Adrenal gland (tissue), 12 donors: ENCODE measurements around the gene ZNF740. TPM values are rescaled to one million over a fixed set of nuclear protein-coding genes. Genes with fewer than 3 reads are reported as not detected.

Experiments
- DNase-seq, 7 donors: peaks; one replicate each; pipeline ENCODE4 v3.0.0-alpha.2; 2019 to 2020
- H3K27ac ChIP-seq, 5 donors: fragments of 200-600 bp; sonication (generic) in 4 of 5; 1 replicate in 3 of 5; 2 replicates in 2 of 5; pipeline versions ENCODE4 v1.5.1 to v1.8.0; 2016 to 2020; ENCODE audit warnings: mild to moderate bottlenecking in 1 of 5
- H3K27me3 ChIP-seq: fragments of 200-600 bp; 2 replicates; pipeline ENCODE4 v1.8.0; 2021
- H3K36me3 ChIP-seq, 2 donors: fragments of 200-600 bp; replicated peaks in 1 of 2; 1 replicate in 1 of 2; 2 replicates in 1 of 2; pipeline versions ENCODE4 v1.5.1 to v1.8.0; 2018 to 2022
- H3K4me1 ChIP-seq, 2 donors: fragments of 200-600 bp; replicated peaks in 1 of 2; 1 replicate in 1 of 2; 2 replicates in 1 of 2; pipeline versions ENCODE4 v1.5.1 to v1.8.0; 2018 to 2021
- H3K4me3 ChIP-seq, 4 donors: fragments of 200-600 bp; sonication (generic) in 3 of 4; one replicate each; pipeline ENCODE4 v1.5.1; 2016 to 2018
- H3K9me3 ChIP-seq, 3 donors: fragments of 200-600 bp; sonication (generic) in 1 of 3; replicated peaks in 1 of 3; 1 replicate in 2 of 3; 2 replicates in 1 of 3; pipeline versions ENCODE4 v1.5.1 to v1.8.0; 2016 to 2021
- CTCF ChIP-seq, 6 experiments: fragments of 450-650 bp in 4 of 6; fragments of 200-600 bp in 2 of 6; sonication (generic) in 1 of 6; IDR thresholded peaks; 1 replicate in 5 of 6; 2 replicates in 1 of 6; pipeline versions ENCODE4 v1.5.1 to v1.8.0; 2016 to 2021; ENCODE audit warnings: antibody characterized with exemption in 6 of 6, mild to moderate bottlenecking in 2 of 6, moderate library complexity in 1 of 6
- POLR2A ChIP-seq, 2 donors: fragments of 450-650 bp; IDR thresholded peaks; one replicate each; pipeline ENCODE4 v1.6.1; 2017; ENCODE audit warnings: antibody characterized with exemption in 2 of 2, mild to moderate bottlenecking in 2 of 2, moderate library complexity in 1 of 2
- WGBS, 4 donors: extraction: QIAGEN DNeasy Blood & Tissue Kit in 2 of 4; methylation state at CpG; one replicate each; pipeline versions ENCODE4 v1.1.5 to v1.1.7; 2013 to 2017; 5-methylcytosine and 5-hydroxymethylcytosine counted together
- intact Hi-C, 2 donors: fragments of 100-400 bp; cut with DNase I; formaldehyde crosslinking; loops; one replicate each; pipeline versions ENCODE4 v1.14.1 to v1.15.0; 2022 to 2023
- polyA plus RNA-seq, 3 donors: library from polyadenylated mRNA; stranded (reverse); fragments of 200-250 nt in 2 of 3; fragments of 350-450 nt in 1 of 3; fragmentation: Illumina TruSeq in 1 of 3; extraction: RNeasy Lipid Tissue Mini Kit (QIAGEN cat#74804) in 1 of 3; gene quantifications; one replicate each; pipeline ENCODE4 v1.2.3, GENCODE V29; 2013 to 2014
- total RNA-seq, 9 donors: library from RNA; depleted of rRNA in 4 of 9; stranded (reverse); fragments of >200 nt in 4 of 9; fragments of 120-200 nt in 1 of 9; fragmentation: NEBNext Ultra II Directional in 1 of 9; extraction: Animal tissue kit (Norgen Biotek cat#: 25700) in 1 of 9; gene quantifications; one replicate each; pipeline versions ENCODE4 v1.1.0 to v1.2.4, GENCODE V29; 2013 to 2023
- donor health status: healthy with polysubstance abuse.
- donor health status: Bipolar disorder and iron deficiency.
- donor health status: DM: yes; HTN: yes; CAD: no.
- donor health status: DM: no; HTN: no; CAD: no.
- donor health status: DM: no; HTN: no; CAD: no.
- donor health status: DM: yes; HTN: yes; CAD: no.

ZNF740 gene
- total and polyA plus RNA-seq, 12 donors, result 6.6 to 61.0 (median 14.0) TPM

- Histone ChIP-seq H3K27ac (no peak overlapping the region), H3K27me3 (no peaks in the 10 kb centered on the region), H3K4me3 (no peak overlapping the region), H3K36me3 (peaks cover 0 to 31% of the 10 kb centered on the region in 2 donors), H3K9me3 (no peaks in the 10 kb centered on the region), H3K4me1 (peaks cover 0 to 21% of the 10 kb centered on the region in 2 donors)
- TF ChIP-seq POLR2A (IDR thresholded peaks at IDR 0.05) (no peak), CTCF (IDR thresholded peaks at IDR 0.05) (no peak)
- no peak for DNase-seq
- intact Hi-C loops, result no loop called here
- WGBS, 4 donors, result 46 to 69% (median 52%) methylated on average over 7 of the region's 7 CpGs
Observed at GRCh38 chr12:53208877-53209463, 28.4 kb downstream of the ZNF740 start.

GRCh38 chr12:53210843-53211242, 30.3 kb downstream of the ZNF740 start:
- Histone ChIP-seq H3K4me1 (peaks cover 0 to 24% of the 10 kb centered on the region in 2 donors), H3K27me3 (no peaks in the 10 kb centered on the region), H3K27ac (no peak overlapping the region), H3K36me3 (peaks cover 0 to 36% of the 10 kb centered on the region in 2 donors), H3K4me3 (no peak overlapping the region), H3K9me3 (no peaks in the 10 kb centered on the region)
- intact Hi-C loops, result loop anchor here (5.0 to 10.0 kb wide), 4 partner anchors 41 to 214 kb away; partner anchors contain the start of gene AMHR2 (in 1 of the 2)
- WGBS, 4 donors, result 74 to 82% (median 79%) methylated on average over 4 of the region's 4 CpGs
- TF ChIP-seq POLR2A (IDR thresholded peaks at IDR 0.05) (no peak), CTCF (IDR thresholded peaks at IDR 0.05) (no peak)
- DNase-seq, result no peak

- TF ChIP-seq POLR2A (IDR thresholded peaks at IDR 0.05) (no peak), CTCF (IDR thresholded peaks at IDR 0.05) (peak in 4 of 6 experiments; percentile 7 to 15 (median 12))
- H3K36me3 ChIP-seq, result peaks cover 0 to 36% of the 10 kb centered on the region in 2 donors
Observed at GRCh38 chr12:53211476-53212381, 31.2 kb downstream of the ZNF740 start.

GRCh38 chr12:53212931-53213330, 32.4 kb downstream of the ZNF740 start:
- H3K36me3 ChIP-seq, result peaks cover 0 to 36% of the 10 kb centered on the region in 2 donors
- WGBS, 4 donors, result 25 to 42% (median 36%) methylated on average over 12 of the region's 12 CpGs
- H3K4me1 ChIP-seq, result peaks cover 11 to 35% of the 10 kb centered on the region in 2 donors
- TF ChIP-seq CTCF (IDR thresholded peaks at IDR 0.05) (no peak), POLR2A (IDR thresholded peaks at IDR 0.05) (no peak)
- H3K27ac ChIP-seq, result no peak overlapping the region
- no peaks in the 10 kb centered on the region for H3K9me3 ChIP-seq
- H3K4me3 ChIP-seq, result no peak overlapping the region
- intact Hi-C loops, result loop anchor here (2.0 to 10.0 kb wide), 5 partner anchors 38 to 212 kb away; partner anchors contain the start of gene AMHR2 (in 1 of the 2)
- DNase-seq, result no peak
- H3K27me3 ChIP-seq, result no peaks in the 10 kb centered on the region

More at GRCh38 chr12:53211476-53212381, 31.2 kb downstream of the ZNF740 start:
- no peak overlapping the region for H3K4me3 ChIP-seq
- 83 to 88% (median 85%) methylated on average over 10 to 13 of the region's 13 CpGs for WGBS, 4 donors
- H3K27ac ChIP-seq, result no peak overlapping the region
- intact Hi-C loops, result loop anchor here (2.0 to 10.0 kb wide), 5 partner anchors 39 to 213 kb away; partner anchors contain the start of gene AMHR2 (in 1 of the 2)
- no peaks in the 10 kb centered on the region for H3K9me3 ChIP-seq
- no peaks in the 10 kb centered on the region for H3K27me3 ChIP-seq
- DNase-seq, result no peak
- H3K4me1 ChIP-seq, result peaks cover 0 to 24% of the 10 kb centered on the region in 2 donors
